ENCODE data around the gene RHBDL1.
A peak's percentile ranks its signal among the peaks of the same experiment; 100 is the strongest.
"Not testable (repeated sequence)": the region's sequence is repeated elsewhere in the genome, so short reads cannot be mapped to it uniquely, and the experiment has no call there.

The RHBDL1 gene

GRCh38 chr16:684961-685696 is 9.7 kb downstream of the RHBDL1 start:
- no peak for DNase-seq (ENCODE audit: low read depth in 1 of 2, low spot score in 1 of 2)

GRCh38 chr16:685967-686366 is 10.5 kb downstream of the RHBDL1 start:
- DNase-seq (ENCODE audit: low read depth in 1 of 2, low spot score in 1 of 2), result no peak

GRCh38 chr16:686459-687260 is 11.2 kb downstream of the RHBDL1 start:
- no peak for DNase-seq (ENCODE audit: low read depth in 1 of 2, low spot score in 1 of 2)

- DNase-seq (ENCODE audit: low read depth in 1 of 2, low spot score in 1 of 2), result no peak
These were observed 12.0 kb downstream of the RHBDL1 start for GRCh38 chr16:687499-687898.

GRCh38 chr16:689175-689897 is 13.9 kb downstream of the RHBDL1 start:
- DNase-seq (ENCODE audit: low read depth in 1 of 2, low spot score in 1 of 2), result no peak

GRCh38 chr16:691242-691641 is 15.8 kb downstream of the RHBDL1 start:
- not testable (repeated sequence) for DNase-seq (ENCODE audit: low read depth in 1 of 2, low spot score in 1 of 2)

- no peak for DNase-seq (ENCODE audit: low read depth in 1 of 2, low spot score in 1 of 2)
These were observed 17.1 kb downstream of the RHBDL1 start for GRCh38 chr16:692356-693108.

- DNase-seq (ENCODE audit: low read depth in 1 of 2, low spot score in 1 of 2), result no peak
These were observed 17.9 kb downstream of the RHBDL1 start for GRCh38 chr16:693364-693763.

GRCh38 chr16:693766-694165 is 18.3 kb downstream of the RHBDL1 start:
- no peak for DNase-seq (ENCODE audit: low read depth in 1 of 2, low spot score in 1 of 2)

GRCh38 chr16:694187-694862 is 18.9 kb downstream of the RHBDL1 start:
- no peak for DNase-seq (ENCODE audit: low read depth in 1 of 2, low spot score in 1 of 2)

- no peak for DNase-seq (ENCODE audit: low read depth in 1 of 2, low spot score in 1 of 2)
These were observed 19.4 kb downstream of the RHBDL1 start for GRCh38 chr16:694863-695354.

- DNase-seq (ENCODE audit: low read depth in 1 of 2, low spot score in 1 of 2), result peak; percentile 47 to 49
These were observed 20.1 kb downstream of the RHBDL1 start for GRCh38 chr16:695355-696089.

GRCh38 chr16:698911-699671 is 23.6 kb downstream of the RHBDL1 start:
- no peak for DNase-seq (ENCODE audit: low read depth in 1 of 2, low spot score in 1 of 2)

GRCh38 chr16:700684-701584 is 25.5 kb downstream of the RHBDL1 start:
- no peak for DNase-seq (ENCODE audit: low read depth in 1 of 2, low spot score in 1 of 2)

GRCh38 chr16:702341-702740 is 26.9 kb downstream of the RHBDL1 start:
- DNase-seq (ENCODE audit: low read depth in 1 of 2, low spot score in 1 of 2), result no peak

GRCh38 chr16:703406-703805 is 27.9 kb downstream of the RHBDL1 start:
- no peak for DNase-seq (ENCODE audit: low read depth in 1 of 2, low spot score in 1 of 2)

GRCh38 chr16:704047-704446 is 28.6 kb downstream of the RHBDL1 start:
- no peak for DNase-seq (ENCODE audit: low read depth in 1 of 2, low spot score in 1 of 2)
